GM21576 (cell line): ENCODE data around the gene PKDCC.
A peak's percentile ranks its signal among the peaks of the same experiment; 100 is the strongest.

Experiments used
- ATAC-seq: cut with Tn5 transposase; IDR thresholded peaks from one replicate; pipeline ENCODE4 v1.9.1; 2021; ENCODE audit warnings: mild to moderate bottlenecking, moderate library complexity; ENCODE audit not compliant: unreplicated experiment

Gene PKDCC

GRCh38 chr2:42102591-42103450 lies 55.0 kb downstream of the PKDCC start:
- ATAC-seq: no peak

- ATAC-seq: no peak
Measured at GRCh38 chr2:42103829-42104228, 56.0 kb downstream of the PKDCC start.

- no peak for ATAC-seq
Measured at GRCh38 chr2:42104621-42105020, 56.8 kb downstream of the PKDCC start.

- ATAC-seq: peak; percentile 54
Measured at GRCh38 chr2:42105330-42106256, 57.8 kb downstream of the PKDCC start.

GRCh38 chr2:42106257-42106816 lies 58.5 kb downstream of the PKDCC start:
- ATAC-seq: no peak

- no peak for ATAC-seq
Measured at GRCh38 chr2:42107249-42108042, 59.6 kb downstream of the PKDCC start.
